Breast epithelium (tissue), 3 donors: ENCODE measurements around the gene LIX1L.

ENCODE experiments used
- POLR2A ChIP-seq: fragments of 450-650 bp; IDR thresholded peaks from one replicate; pipeline ENCODE4 v1.6.1; 2016; ENCODE audit warnings: antibody characterized with exemption, mild to moderate bottlenecking, moderate library complexity
- POLR2AphosphoS5 ChIP-seq, 3 donors: sonication (generic); formaldehyde crosslinking; IDR thresholded peaks; one replicate each; pipeline ENCODE4 v1.6.1; 2017; ENCODE audit warnings: antibody characterized with exemption in 3 of 3
- TF ChIP-seq, protein P1 (sequence below), 3 donors: fragments of 450-650 bp; IDR thresholded peaks; one replicate each; pipeline ENCODE4 v1.5.1; 2016 to 2017; ENCODE audit warnings: antibody characterized with exemption in 3 of 3, mild to moderate bottlenecking in 3 of 3, moderate library complexity in 3 of 3

DNA sequence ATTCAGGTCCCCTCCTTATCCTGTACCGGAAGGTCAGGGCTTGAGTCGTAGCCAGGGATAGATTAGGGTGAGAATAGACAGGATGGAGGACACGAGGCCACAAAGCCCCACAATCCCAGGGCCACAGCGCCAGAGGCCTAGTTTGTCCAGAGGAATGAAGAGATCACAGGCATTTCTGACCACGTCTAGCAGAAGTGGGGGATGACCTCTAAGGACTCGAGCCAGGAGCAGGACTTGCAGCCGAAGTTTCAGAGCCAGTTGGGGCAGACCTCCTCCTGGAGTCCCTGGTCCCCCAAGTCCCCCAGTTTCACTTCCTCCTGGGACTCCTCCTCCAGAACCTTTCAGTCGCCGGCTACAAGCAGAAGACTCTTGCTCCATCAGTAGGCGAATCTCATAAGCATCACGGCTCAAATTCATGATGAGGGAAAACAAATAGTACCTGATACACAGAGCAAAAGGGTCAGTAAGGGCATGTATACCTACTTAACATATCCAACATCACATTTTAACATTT, 45.6 kb downstream of the LIX1L start:
- TF ChIP-seq, protein P1, sequence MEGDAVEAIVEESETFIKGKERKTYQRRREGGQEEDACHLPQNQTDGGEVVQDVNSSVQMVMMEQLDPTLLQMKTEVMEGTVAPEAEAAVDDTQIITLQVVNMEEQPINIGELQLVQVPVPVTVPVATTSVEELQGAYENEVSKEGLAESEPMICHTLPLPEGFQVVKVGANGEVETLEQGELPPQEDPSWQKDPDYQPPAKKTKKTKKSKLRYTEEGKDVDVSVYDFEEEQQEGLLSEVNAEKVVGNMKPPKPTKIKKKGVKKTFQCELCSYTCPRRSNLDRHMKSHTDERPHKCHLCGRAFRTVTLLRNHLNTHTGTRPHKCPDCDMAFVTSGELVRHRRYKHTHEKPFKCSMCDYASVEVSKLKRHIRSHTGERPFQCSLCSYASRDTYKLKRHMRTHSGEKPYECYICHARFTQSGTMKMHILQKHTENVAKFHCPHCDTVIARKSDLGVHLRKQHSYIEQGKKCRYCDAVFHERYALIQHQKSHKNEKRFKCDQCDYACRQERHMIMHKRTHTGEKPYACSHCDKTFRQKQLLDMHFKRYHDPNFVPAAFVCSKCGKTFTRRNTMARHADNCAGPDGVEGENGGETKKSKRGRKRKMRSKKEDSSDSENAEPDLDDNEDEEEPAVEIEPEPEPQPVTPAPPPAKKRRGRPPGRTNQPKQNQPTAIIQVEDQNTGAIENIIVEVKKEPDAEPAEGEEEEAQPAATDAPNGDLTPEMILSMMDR (IDR thresholded peaks at IDR 0.05), result no peak
- TF ChIP-seq POLR2A (no peak), POLR2AphosphoS5 (IDR thresholded peaks at IDR 0.05) (no peak)
